HFFc6 (cell line): ENCODE results near the gene ABHD11. TPM values are rescaled to one million over a fixed set of nuclear protein-coding genes. Genes with fewer than 3 reads are reported as not detected.
"Not testable (repeated sequence)": the region's sequence is repeated elsewhere in the genome, so short reads cannot be mapped to it uniquely, and the experiment has no call there.

Source experiments
- DNase-seq: peaks from one replicate; pipeline ENCODE4 v3.0.0-alpha.2; 2018
- H3K27ac Mint-ChIP-seq: 2 replicates; pipeline ENCODE4 v1.8.0; 2020; ENCODE audit warnings: mild to moderate bottlenecking, mixed read lengths
- H3K27me3 Mint-ChIP-seq: 2 replicates; pipeline ENCODE4 v1.8.0; 2021; ENCODE audit warnings: mild to moderate bottlenecking, moderate library complexity, mixed read lengths; ENCODE audit not compliant: insufficient read depth
- H3K36me3 Mint-ChIP-seq: 2 replicates; pipeline ENCODE4 v1.8.0; 2021; ENCODE audit warnings: low read depth, mixed read lengths
- H3K4me1 Mint-ChIP-seq: 2 replicates; pipeline ENCODE4 v1.8.0; 2020; ENCODE audit warnings: low read depth, mixed read lengths
- H3K4me3 Mint-ChIP-seq: 2 replicates; pipeline ENCODE4 v1.8.0; 2020; ENCODE audit warnings: mild to moderate bottlenecking, moderate library complexity, mixed read lengths
- H3K9me3 Mint-ChIP-seq: 2 replicates; pipeline ENCODE4 v1.8.0; 2020; ENCODE audit warnings: mild to moderate bottlenecking, mixed read lengths
- CTCF ChIP-seq: fragments of 200-600 bp; sonication (generic); IDR thresholded peaks from 2 replicates; pipeline ENCODE4 v1.5.0; 2021; ENCODE audit warnings: antibody characterized with exemption, mild to moderate bottlenecking
- total RNA-seq, 6 experiments: library from RNA; stranded (reverse); fragmentation: NEBNext Ultra II Directional; extraction: Animal tissue kit (Norgen Biotek cat#: 25700); gene quantifications; 2 replicates in 1 of 6; 3 replicates in 5 of 6; pipeline ENCODE4 v1.2.3, GENCODE V29; 2021

Gene ABHD11
- total RNA-seq, 6 experiments from 2014 or later = 10.3 to 18.6 (median 16.8) TPM

GRCh38 chr7:73721377-73721817, 17.2 kb downstream of the ABHD11 start:
- Mint-ChIP-seq H3K9me3 (no peaks in the 10 kb centered on the region), H3K36me3 (no peaks in the 10 kb centered on the region), H3K4me1 (peaks cover 26% of the 10 kb centered on the region), H3K27me3 (peaks cover 2% of the 10 kb centered on the region), H3K27ac (no peak overlapping the region), H3K4me3 (no peak overlapping the region)
- DNase-seq = no peak
- TF ChIP-seq CTCF = no peak

GRCh38 chr7:73720443-73720842, 18.2 kb downstream of the ABHD11 start:
- peak overlapping the region; percentile 70 for H3K4me3 Mint-ChIP-seq
- not testable (repeated sequence) for H3K36me3 Mint-ChIP-seq, H3K9me3 Mint-ChIP-seq, DNase-seq, H3K27me3 Mint-ChIP-seq
- peaks cover 36% of the 10 kb centered on the region for H3K4me1 Mint-ChIP-seq
- 0 out of 2 replicates have a peak overlapping the region, but pooled peaks have one; percentile 4 for H3K27ac Mint-ChIP-seq

- no peak for DNase-seq
- H3K4me1 Mint-ChIP-seq = peaks cover 38% of the 10 kb centered on the region
- H3K36me3 Mint-ChIP-seq = no peaks in the 10 kb centered on the region
- peaks cover 2% of the 10 kb centered on the region for H3K27me3 Mint-ChIP-seq
- no peak for TF ChIP-seq CTCF
- 0 out of 2 replicates have a peak overlapping the region, but pooled peaks have one; percentile 4 for H3K27ac Mint-ChIP-seq
- peak overlapping the region; percentile 70 for H3K4me3 Mint-ChIP-seq
- H3K9me3 Mint-ChIP-seq = no peaks in the 10 kb centered on the region
These were observed 18.8 kb downstream of the ABHD11 start for GRCh38 chr7:73719806-73720169.

- no peaks in the 10 kb centered on the region for H3K36me3 Mint-ChIP-seq
- DNase-seq = peak; percentile 58
- no peak for TF ChIP-seq CTCF
- peak within 1 kb of the TSS; percentile 89 for H3K4me3 Mint-ChIP-seq
- H3K4me1 Mint-ChIP-seq = peaks cover 38% of the 10 kb centered on the region
- peaks cover 2% of the 10 kb centered on the region for H3K27me3 Mint-ChIP-seq
- peak within 1 kb of the TSS; percentile 96 for H3K27ac Mint-ChIP-seq
- H3K9me3 Mint-ChIP-seq = no peaks in the 10 kb centered on the region
These were observed 19.4 kb downstream of the ABHD11 start, which contains the start of gene STX1A for GRCh38 chr7:73718905-73719805. TSS of gene STX1A (minus strand) at chr7:73719669. CDS start at chr7:73719631, 38 bp downstream.

- Mint-ChIP-seq H3K9me3 (no peaks in the 10 kb centered on the region), H3K36me3 (no peaks in the 10 kb centered on the region), H3K27me3 (peaks cover 2% of the 10 kb centered on the region), H3K4me3 (peak overlapping the region; percentile 89), H3K27ac (peak overlapping the region; percentile 96), H3K4me1 (peaks cover 38% of the 10 kb centered on the region)
- no peak for DNase-seq
- no peak for TF ChIP-seq CTCF
These were observed 20.1 kb downstream of the ABHD11 start for GRCh38 chr7:73718438-73718881.

GRCh38 chr7:73717991-73718405, 20.6 kb downstream of the ABHD11 start:
- Mint-ChIP-seq H3K36me3 (peaks cover 2% of the 10 kb centered on the region; the same call in 1 of the 2 replicates), H3K27ac (peak overlapping the region; percentile 96), H3K4me1 (peaks cover 41% of the 10 kb centered on the region), H3K9me3 (no peaks in the 10 kb centered on the region), H3K4me3 (peak overlapping the region; percentile 89), H3K27me3 (peaks cover 2% of the 10 kb centered on the region)
- peak; percentile 85 for DNase-seq
- TF ChIP-seq CTCF = no peak
